Retinal pigment epithelial cell (primary cell): ENCODE measurements around the gene DMPK.

Experiments used
- DNase-seq: peaks from one replicate; pipeline ENCODE4 v3.0.0-alpha.2; 2010; ENCODE audit warnings: low read depth
- H3K4me3 ChIP-seq: 2 replicates; pipeline ENCODE4 v1.5.1; 2011; ENCODE audit warnings: mild to moderate bottlenecking, low read length, control low read depth, moderate library complexity
- CTCF ChIP-seq: conservative IDR thresholded peaks from 2 replicates; pipeline ENCODE4 v1.5.1; 2011; ENCODE audit warnings: low read depth, low read length, control low read depth, inconsistent platforms

The DMPK gene

DNA sequence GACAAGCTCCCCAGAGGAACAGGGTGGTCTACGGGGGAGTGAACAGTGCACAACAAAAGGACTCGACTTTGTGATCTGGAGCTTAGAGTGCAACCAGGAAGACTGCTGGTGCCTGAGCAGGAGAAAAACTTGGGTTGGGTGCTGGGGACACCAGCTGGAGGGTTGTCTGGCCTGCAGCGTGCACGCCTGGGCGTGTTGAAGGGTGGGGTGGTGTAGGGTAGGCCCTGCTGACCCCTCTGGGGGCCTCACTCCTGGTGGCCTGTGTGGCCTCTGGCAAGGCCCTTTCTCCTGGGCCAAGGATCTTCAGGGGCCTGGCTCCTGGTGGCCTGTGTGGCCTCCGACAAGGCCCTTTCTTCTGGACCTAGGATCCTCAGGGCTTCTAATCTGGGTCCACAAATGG is 37.5 kb upstream of the DMPK start:
- TF ChIP-seq CTCF, result no peak
- DNase-seq, result no peak
- H3K4me3 ChIP-seq, result no peak overlapping the region

DNA sequence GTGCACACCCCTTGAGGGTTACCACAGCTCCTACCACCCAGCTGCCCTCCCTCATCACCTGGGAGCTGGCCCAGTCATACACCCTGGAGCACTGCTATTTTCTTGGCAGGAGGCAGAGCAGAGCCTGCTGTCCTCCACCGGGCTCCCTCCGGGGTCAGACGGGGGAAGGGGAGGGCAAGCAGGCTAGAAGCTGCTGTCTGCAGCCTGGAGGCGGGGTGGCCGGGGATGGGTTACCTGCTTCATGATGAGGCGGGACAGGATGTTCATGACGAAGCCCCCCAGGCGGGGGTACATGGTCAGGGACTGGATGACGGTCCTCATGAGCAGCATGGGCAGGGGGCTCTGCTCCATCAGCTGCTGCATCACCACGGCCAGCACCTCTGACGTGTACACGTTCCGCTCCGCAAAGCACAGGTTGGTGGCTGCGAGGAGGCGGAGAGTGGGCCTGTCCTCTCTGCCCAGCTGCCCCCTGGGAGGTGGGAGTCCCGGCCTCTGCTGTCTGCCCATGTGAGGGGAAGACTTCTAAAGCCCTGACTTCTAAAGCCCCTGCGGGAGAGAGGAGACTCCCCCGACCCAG is 35.5 kb upstream of the DMPK start:
- no peak overlapping the region for H3K4me3 ChIP-seq
- TF ChIP-seq CTCF, result no peak
- DNase-seq, result no peak

DNA sequence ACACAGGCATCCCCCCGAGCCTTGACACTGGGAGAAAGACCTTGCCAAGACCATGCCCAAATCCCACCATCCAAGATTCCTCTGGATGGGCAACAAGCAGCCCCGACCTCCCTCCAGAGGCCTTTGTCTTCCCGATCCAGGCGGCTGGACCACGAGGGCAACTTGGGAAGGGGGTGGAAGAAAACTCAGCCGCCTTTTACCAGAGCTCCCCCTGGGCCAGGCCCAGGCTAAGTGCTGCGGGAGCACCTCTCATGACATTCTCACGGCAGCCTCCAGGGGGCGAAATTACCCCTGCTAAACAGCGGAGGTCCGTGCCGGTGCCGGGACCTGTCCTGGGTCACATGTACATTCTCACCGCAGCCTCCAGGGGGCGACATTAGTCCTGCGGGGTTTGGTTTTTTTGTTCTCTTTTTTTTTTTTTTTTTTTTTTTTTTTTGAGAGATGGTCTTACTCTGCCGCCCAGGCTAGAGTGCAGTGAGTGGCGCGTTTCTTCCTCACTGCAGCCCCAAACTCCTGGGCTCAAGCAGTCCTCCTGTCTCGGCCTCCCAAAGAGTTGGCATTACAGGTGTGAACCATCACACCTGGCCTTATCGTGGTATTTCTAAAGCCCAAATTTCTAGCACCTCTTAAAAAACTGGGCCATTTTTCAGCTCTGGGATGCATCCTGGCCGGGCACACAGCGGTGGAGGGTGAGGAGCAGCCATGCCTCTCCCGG is 34.9 kb upstream of the DMPK start:
- peak; percentile 58 for DNase-seq
- TF ChIP-seq CTCF, result peak; percentile 96
- no peak overlapping the region for H3K4me3 ChIP-seq

DNA sequence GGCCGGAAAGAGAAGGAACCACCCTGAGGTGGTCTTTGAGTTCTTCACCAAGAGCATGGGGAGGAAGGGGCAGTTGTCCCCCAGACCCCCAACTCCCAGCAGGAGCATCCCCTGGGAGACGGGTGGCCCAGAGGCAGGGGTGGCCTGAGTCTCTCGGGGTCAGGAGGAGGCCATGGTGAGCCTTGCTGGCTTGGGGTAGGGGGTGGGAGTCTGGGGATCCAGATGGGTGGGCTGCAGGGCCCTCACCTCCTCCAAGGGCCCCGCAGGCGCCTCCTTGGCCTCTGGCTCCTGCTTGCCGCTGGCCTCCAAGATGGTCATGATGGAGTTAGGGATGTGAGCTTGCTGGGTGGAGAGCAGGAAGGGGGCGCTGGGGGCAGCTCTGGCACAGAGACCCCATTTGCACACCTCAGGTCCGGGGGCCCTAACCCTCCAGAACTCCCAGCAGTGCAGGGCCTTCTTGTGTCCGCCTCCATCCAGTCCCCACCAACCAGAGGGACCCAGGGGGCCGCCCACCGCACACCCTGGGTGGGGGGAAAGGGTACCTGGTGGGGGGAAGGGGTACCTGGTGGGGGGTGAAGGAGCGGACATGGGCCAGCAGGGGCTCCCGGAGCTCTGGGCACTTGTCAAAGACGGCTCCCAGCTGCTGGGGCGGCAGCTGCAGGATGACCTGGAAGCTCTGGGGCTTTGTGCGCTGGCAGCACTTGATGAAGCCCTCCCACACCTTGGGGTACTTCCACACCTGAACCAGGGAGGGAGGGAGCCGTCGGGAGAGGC is 34.1 kb upstream of the DMPK start:
- no peak overlapping the region for H3K4me3 ChIP-seq
- DNase-seq, result no peak
- TF ChIP-seq CTCF, result no peak

- DNase-seq, result no peak
- no peak for TF ChIP-seq CTCF
- peak overlapping the region; percentile 42 for H3K4me3 ChIP-seq
Measured at GRCh38 chr19:45815481-45816216, 33.4 kb upstream of the DMPK start.

DNA sequence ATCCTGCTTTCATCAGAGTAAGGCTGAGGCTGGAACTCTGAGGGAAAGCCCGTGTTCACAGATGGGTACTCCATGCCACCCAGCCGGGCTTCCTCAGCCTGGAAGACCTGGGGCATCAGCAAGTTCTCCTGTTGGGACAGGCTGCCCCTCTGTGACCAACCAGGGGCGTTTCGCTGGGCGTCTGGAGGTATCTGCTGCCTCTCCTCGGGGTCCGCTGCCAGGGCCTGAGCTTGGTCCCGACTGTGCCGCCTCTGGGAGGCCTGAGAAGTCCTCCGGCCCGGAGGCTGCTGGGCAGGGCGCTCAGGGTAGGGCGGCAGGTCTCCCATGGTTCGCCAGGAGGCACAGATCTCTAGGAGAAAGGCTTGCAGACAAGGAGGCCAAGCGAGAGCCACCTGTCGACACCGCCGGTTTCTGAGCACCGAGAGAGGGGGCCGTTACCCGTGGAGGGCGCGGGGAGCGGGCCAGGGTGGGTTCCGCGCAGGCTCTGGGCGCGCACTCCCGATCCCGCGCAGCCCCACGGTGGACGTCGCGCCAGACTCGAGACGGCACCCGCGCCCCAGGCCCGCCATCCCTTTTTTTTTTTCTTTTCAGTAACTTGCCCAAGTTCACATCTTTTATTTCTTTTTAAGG is 32.7 kb upstream of the DMPK start, which contains the start of gene RSPH6A:
TSS of gene RSPH6A (minus strand) at position 458 of the 630 bp plus-strand sequence. CDS start at position 326, 132 bp downstream.
- TF ChIP-seq CTCF, result no peak
- H3K4me3 ChIP-seq, result peak within 1 kb of the TSS; percentile 42
- no peak for DNase-seq
